NCI-H69 (cell line): Measurements from ENCODE around the gene OR9I1.

ENCODE experiments used
- DNase-seq: peaks from one replicate; lab custom pipeline; 2025; lab: John Stamatoyannopoulos, UW

OR9I1 gene

GRCh38 chr11:58125469-58125868 lies at the start of gene OR9I1:
OR9I1 (minus strand) TSS chr11:58125530; CDS start chr11:58119444, 6,086 bp downstream.
- no peak for DNase-seq

- no peak for DNase-seq
These were observed 40.3 kb upstream of the OR9I1 start for GRCh38 chr11:58165504-58166106.

GRCh38 chr11:58164990-58165389 lies 39.7 kb upstream of the OR9I1 start:
- DNase-seq: no peak

- no peak for DNase-seq
These were observed 39.1 kb upstream of the OR9I1 start for GRCh38 chr11:58164389-58164788.

GRCh38 chr11:58152781-58153180 lies 27.5 kb upstream of the OR9I1 start:
- no peak for DNase-seq

GRCh38 chr11:58142761-58143160 lies 17.4 kb upstream of the OR9I1 start:
- no peak for DNase-seq

GRCh38 chr11:58135171-58135570 lies 9.8 kb upstream of the OR9I1 start:
- DNase-seq: no peak

GRCh38 chr11:58134151-58134550 lies 8.8 kb upstream of the OR9I1 start:
- DNase-seq: no peak

- DNase-seq: no peak
These were observed 8.2 kb upstream of the OR9I1 start for GRCh38 chr11:58133309-58134076.

- no peak for DNase-seq
These were observed 2.0 kb upstream of the OR9I1 start for GRCh38 chr11:58127350-58127749.

GRCh38 chr11:58121096-58121495 lies 4.2 kb downstream of the OR9I1 start:
- DNase-seq: no peak

GRCh38 chr11:58097437-58097836 lies 27.9 kb downstream of the OR9I1 start:
- DNase-seq: no peak

GRCh38 chr11:58086528-58086927 lies 38.8 kb downstream of the OR9I1 start:
- no peak for DNase-seq

- no peak for DNase-seq
These were observed 49.5 kb downstream of the OR9I1 start for GRCh38 chr11:58075781-58076180.

GRCh38 chr11:58070585-58070984 lies 54.7 kb downstream of the OR9I1 start:
- DNase-seq: no peak

- DNase-seq: no peak
These were observed 56.7 kb downstream of the OR9I1 start for GRCh38 chr11:58068655-58069054.

GRCh38 chr11:58067685-58068084 lies 57.6 kb downstream of the OR9I1 start:
- no peak for DNase-seq
